ENCODE results near the gene RAB1A. TPM values are rescaled to one million over a fixed set of nuclear protein-coding genes. Genes with fewer than 3 reads are reported as not detected.

The RAB1A gene
- total and polyA plus RNA-seq, 9 of the 15 experiments (the other 6 are each of a cell fraction or from before 2014, with no cell fraction given), result 43.8 to 163 (median 67.7) TPM

DNA sequence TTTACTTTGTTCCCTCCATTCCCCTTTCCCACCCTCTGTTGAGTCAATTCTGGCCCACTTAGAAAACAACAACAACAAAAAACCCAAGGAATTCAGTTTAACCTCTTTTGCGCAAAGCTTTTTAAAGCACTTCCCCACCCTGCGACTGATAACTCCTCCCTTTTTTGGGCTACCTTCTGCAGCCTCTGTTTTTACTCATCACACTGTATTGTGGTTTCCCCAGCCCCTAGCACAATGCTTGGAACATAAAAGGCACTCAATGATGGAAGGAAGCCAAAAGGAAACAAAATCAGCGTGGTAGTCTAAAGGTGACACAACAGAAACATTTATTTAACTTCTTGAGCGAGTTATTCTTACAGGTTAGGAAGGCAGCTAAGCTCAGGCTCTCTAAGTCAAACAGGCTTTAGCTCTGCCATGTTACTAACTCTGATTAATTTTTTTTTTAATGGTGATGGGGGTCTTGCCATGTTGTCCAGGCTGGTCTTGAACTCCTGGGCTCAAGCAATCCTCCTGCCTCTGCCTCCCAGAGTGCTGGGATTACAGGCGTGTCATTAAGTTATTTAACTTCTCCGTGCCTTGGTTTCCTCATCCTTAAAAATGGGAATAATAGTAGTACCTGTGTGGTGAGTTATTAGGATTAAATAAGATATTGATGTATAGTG, 72.4 kb downstream of the RAB1A start:
- Histone ChIP-seq H4K20me1 (replicated peaks; ENCODE audit: control insufficient read depth, insufficient read depth, low read length) (peaks cover 10% of the 10 kb centered on the region), H3K9me3 (replicated peaks; ENCODE audit: control insufficient read depth, insufficient read depth, low read depth, low read length) (no peaks in the 10 kb centered on the region), H3K9me1 (ENCODE audit: control insufficient read depth, insufficient read depth, low read length) (no peaks in the 10 kb centered on the region), H3K9ac (ENCODE audit: insufficient read depth in 1 of 2, low read depth in 2 of 2, low read length in 2 of 2) (peak overlapping the region in 1 of 2 experiments; percentile 64; a peak in 2 of 4 replicates), H3K4me2 (ENCODE audit: insufficient read depth, low read length) (peak overlapping the region; percentile 81), H3K27ac (ENCODE audit: extremely low read depth, low read depth, low read length) (peak overlapping the region; percentile 81), H3K79me2 (ENCODE audit: control insufficient read depth, insufficient read depth, low read length) (peaks cover 25% of the 10 kb centered on the region), H3K27me3 (ENCODE audit: control insufficient read depth in 2 of 2, insufficient read depth in 2 of 2, low read length in 2 of 2) (no peaks in the 10 kb centered on the region), H3K36me3 (ENCODE audit: control insufficient read depth, insufficient read depth, low read length) (no peaks in the 10 kb centered on the region; the same call in 2 of the 3 replicates), H2AFZ (ENCODE audit: low read depth, low read length) (no peak overlapping the region), H3K4me1 (replicated peaks in 1 of 2; ENCODE audit: control insufficient read depth in 2 of 2, insufficient read depth in 2 of 2, low read length in 2 of 2) (peaks cover 12 to 38% of the 10 kb centered on the region in 2 experiments), H3K4me3 (peak overlapping the region; percentile 73)
- no peak for ATAC-seq
- peak; percentile 24; the same call in 1 of the 2 replicates for TF ChIP-seq SOX6 (IDR thresholded peaks at IDR 0.05)
- no peak for TF ChIP-seq ZNF274 (IDR thresholded peaks at IDR 0.05; ENCODE audit: borderline replicate concordance, low read depth, low read length)
- 0 out of 2 replicates have a peak, but pooled peaks have one; percentile 12 for TF ChIP-seq OTX1 (CRISPR knock-in tag; IDR thresholded peaks at IDR 0.05)
- TF ChIP-seq POLR2B (IDR thresholded peaks at IDR 0.05; ENCODE audit: low read depth, partially characterized antibody), result no peak
- no peak for TF ChIP-seq MAFF (IDR thresholded peaks at IDR 0.05; ENCODE audit: low read length)
- TF ChIP-seq, protein P1, sequence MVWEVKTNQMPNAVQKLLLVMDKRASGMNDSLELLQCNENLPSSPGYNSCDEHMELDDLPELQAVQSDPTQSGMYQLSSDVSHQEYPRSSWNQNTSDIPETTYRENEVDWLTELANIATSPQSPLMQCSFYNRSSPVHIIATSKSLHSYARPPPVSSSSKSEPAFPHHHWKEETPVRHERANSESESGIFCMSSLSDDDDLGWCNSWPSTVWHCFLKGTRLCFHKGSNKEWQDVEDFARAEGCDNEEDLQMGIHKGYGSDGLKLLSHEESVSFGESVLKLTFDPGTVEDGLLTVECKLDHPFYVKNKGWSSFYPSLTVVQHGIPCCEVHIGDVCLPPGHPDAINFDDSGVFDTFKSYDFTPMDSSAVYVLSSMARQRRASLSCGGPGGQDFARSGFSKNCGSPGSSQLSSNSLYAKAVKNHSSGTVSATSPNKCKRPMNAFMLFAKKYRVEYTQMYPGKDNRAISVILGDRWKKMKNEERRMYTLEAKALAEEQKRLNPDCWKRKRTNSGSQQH (CRISPR knock-in tag; IDR thresholded peaks at IDR 0.05), result 0 out of 2 replicates have a peak, but pooled peaks have one; percentile 56
- TF ChIP-seq, protein P2, sequence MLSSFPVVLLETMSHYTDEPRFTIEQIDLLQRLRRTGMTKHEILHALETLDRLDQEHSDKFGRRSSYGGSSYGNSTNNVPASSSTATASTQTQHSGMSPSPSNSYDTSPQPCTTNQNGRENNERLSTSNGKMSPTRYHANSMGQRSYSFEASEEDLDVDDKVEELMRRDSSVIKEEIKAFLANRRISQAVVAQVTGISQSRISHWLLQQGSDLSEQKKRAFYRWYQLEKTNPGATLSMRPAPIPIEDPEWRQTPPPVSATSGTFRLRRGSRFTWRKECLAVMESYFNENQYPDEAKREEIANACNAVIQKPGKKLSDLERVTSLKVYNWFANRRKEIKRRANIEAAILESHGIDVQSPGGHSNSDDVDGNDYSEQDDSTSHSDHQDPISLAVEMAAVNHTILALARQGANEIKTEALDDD (IDR thresholded peaks at IDR 0.05), result peak; percentile 27; the same call in 1 of the 2 replicates
- peak; percentile 65 for TF ChIP-seq NFIC (IDR thresholded peaks at IDR 0.05)
- TF ChIP-seq SPI1 (IDR thresholded peaks at IDR 0.05; ENCODE audit: borderline replicate concordance, low read depth, low read length), result peak; percentile 61; the same call in 1 of the 2 replicates
- no peak for TF ChIP-seq ZBTB7A (IDR thresholded peaks at IDR 0.05; ENCODE audit: borderline replicate concordance, control insufficient read depth, low read depth, low read length)
- TF ChIP-seq NFIX (CRISPR knock-in tag; IDR thresholded peaks at IDR 0.05; ENCODE audit: low read depth), result 0 out of 2 replicates have a peak, but pooled peaks have one; percentile 7
- TF ChIP-seq ZBTB8A (IDR thresholded peaks at IDR 0.05; ENCODE audit: partially characterized antibody), result peak; percentile 95
- POLR2A ChIA-PET, result interaction anchor here (0.6 to 2.3 kb wide), 12 partner anchors 10 to 1377 kb away, joined by 3 to 9 read pairs (median 3); partner anchors contain the start of genes MEIS1, RAB1A and SERTAD2
- CTCF ChIA-PET (ENCODE audit: low intra/inter-chr PET ratio), result no interaction called here
- peak in 2 of 4 experiments; percentile 33 to 60 for DNase-seq (ENCODE audit: extremely low read depth in 1 of 4, low spot score in 3 of 4)
- TSS peak; percentile 51 for BruUV-seq (replicated peaks)
- in situ Hi-C loops (cut with MboI), result no loop called here
- intact Hi-C loops (cut with micrococcal nuclease), result loop anchor here (2.0 kb wide), 2 partner anchors 69 to 171 kb away; partner anchors contain the start of gene SLC1A4
- FAIRE-seq, result peak; percentile 62
- 45% methylated on average over 5 of the region's 6 CpGs for WGBS (ENCODE audit: insufficient coverage, low coverage, missing lambda C conversion rate)

All from K562 (cell line).